NCI-H1048 (cell line): ENCODE results near the gene RPL15.

Experiments
- DNase-seq: peaks from one replicate; lab custom pipeline; 2025; lab: John Stamatoyannopoulos, UW

The RPL15 gene

GRCh38 chr3:23961913-23962312 lies 45.0 kb downstream of the RPL15 start:
- DNase-seq = no peak

GRCh38 chr3:23964537-23965235 lies 47.8 kb downstream of the RPL15 start:
- no peak for DNase-seq

GRCh38 chr3:23966328-23966727 lies 49.4 kb downstream of the RPL15 start:
- DNase-seq = no peak

- DNase-seq = no peak
Observed at GRCh38 chr3:23968463-23969184, 51.7 kb downstream of the RPL15 start.

GRCh38 chr3:23969393-23969792 lies 52.5 kb downstream of the RPL15 start:
- no peak for DNase-seq
